ENCODE results near the gene IL1RL1.

- TF ChIP-seq, protein P1, sequence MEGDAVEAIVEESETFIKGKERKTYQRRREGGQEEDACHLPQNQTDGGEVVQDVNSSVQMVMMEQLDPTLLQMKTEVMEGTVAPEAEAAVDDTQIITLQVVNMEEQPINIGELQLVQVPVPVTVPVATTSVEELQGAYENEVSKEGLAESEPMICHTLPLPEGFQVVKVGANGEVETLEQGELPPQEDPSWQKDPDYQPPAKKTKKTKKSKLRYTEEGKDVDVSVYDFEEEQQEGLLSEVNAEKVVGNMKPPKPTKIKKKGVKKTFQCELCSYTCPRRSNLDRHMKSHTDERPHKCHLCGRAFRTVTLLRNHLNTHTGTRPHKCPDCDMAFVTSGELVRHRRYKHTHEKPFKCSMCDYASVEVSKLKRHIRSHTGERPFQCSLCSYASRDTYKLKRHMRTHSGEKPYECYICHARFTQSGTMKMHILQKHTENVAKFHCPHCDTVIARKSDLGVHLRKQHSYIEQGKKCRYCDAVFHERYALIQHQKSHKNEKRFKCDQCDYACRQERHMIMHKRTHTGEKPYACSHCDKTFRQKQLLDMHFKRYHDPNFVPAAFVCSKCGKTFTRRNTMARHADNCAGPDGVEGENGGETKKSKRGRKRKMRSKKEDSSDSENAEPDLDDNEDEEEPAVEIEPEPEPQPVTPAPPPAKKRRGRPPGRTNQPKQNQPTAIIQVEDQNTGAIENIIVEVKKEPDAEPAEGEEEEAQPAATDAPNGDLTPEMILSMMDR (tag by site-specific recombination; IDR thresholded peaks at IDR 0.05): no peak
- TF ChIP-seq ZNF214 (tag by site-specific recombination; IDR thresholded peaks at IDR 0.05; ENCODE audit: borderline replicate concordance) (no peak), ZNF274 (IDR thresholded peaks at IDR 0.05; ENCODE audit: low read length) (no peak), ZNF274 (tag by site-specific recombination; IDR thresholded peaks at IDR 0.05; ENCODE audit: borderline replicate concordance) (no peak), ZNF19 (tag by site-specific recombination; IDR thresholded peaks at IDR 0.05; ENCODE audit: low read depth) (no peak), ZNF324 (tag by site-specific recombination; IDR thresholded peaks at IDR 0.05) (no peak)
- TF ChIP-seq, protein P2, sequence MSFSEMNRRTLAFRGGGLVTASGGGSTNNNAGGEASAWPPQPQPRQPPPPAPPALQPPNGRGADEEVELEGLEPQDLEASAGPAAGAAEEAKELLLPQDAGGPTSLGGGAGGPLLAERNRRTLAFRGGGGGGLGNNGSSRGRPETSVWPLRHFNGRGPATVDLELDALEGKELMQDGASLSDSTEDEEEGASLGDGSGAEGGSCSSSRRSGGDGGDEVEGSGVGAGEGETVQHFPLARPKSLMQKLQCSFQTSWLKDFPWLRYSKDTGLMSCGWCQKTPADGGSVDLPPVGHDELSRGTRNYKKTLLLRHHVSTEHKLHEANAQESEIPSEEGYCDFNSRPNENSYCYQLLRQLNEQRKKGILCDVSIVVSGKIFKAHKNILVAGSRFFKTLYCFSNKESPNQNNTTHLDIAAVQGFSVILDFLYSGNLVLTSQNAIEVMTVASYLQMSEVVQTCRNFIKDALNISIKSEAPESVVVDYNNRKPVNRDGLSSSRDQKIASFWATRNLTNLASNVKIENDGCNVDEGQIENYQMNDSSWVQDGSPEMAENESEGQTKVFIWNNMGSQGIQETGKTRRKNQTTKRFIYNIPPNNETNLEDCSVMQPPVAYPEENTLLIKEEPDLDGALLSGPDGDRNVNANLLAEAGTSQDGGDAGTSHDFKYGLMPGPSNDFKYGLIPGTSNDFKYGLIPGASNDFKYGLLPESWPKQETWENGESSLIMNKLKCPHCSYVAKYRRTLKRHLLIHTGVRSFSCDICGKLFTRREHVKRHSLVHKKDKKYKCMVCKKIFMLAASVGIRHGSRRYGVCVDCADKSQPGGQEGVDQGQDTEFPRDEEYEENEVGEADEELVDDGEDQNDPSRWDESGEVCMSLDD (tag by site-specific recombination; IDR thresholded peaks at IDR 0.05): no peak
These were observed 25.2 kb downstream of the IL1RL1 start for GRCh38 chr2:102336502-102336945.
